Middle frontal gyrus (tissue), 1 donor: ENCODE measurements around the gene TMEM50A.
"Not testable (repeated sequence)": the region's sequence is repeated elsewhere in the genome, so short reads cannot be mapped to it uniquely, and the experiment has no call there.

Source experiments
- DNase-seq: peaks from one replicate; pipeline ENCODE4 v3.0.0-alpha.2; 2015; ENCODE audit warnings: low spot score; ENCODE audit errors: extremely low spot score

The TMEM50A gene

GRCh38 chr1:25336922-25337354 lies 1.2 kb upstream of the TMEM50A start:
- DNase-seq, result not testable (repeated sequence)

GRCh38 chr1:25337483-25338187 lies 499 bp upstream of the TMEM50A start:
- DNase-seq, result not testable (repeated sequence)

- no peak for DNase-seq
Measured at GRCh38 chr1:25338986-25339385, 852 bp downstream of the TMEM50A start.

GRCh38 chr1:25341746-25342145 lies 3.6 kb downstream of the TMEM50A start:
- DNase-seq, result no peak

- no peak for DNase-seq
Measured at GRCh38 chr1:25342846-25343245, 4.7 kb downstream of the TMEM50A start.

GRCh38 chr1:25343872-25344271 lies 5.7 kb downstream of the TMEM50A start:
- DNase-seq, result no peak

GRCh38 chr1:25347556-25347955 lies 9.4 kb downstream of the TMEM50A start:
- no peak for DNase-seq

GRCh38 chr1:25349606-25350005 lies 11.5 kb downstream of the TMEM50A start:
- DNase-seq, result no peak

- no peak for DNase-seq
Measured at GRCh38 chr1:25355841-25356395, 17.8 kb downstream of the TMEM50A start.

- DNase-seq, result no peak
Measured at GRCh38 chr1:25356441-25356840, 18.3 kb downstream of the TMEM50A start.

GRCh38 chr1:25356848-25357247 lies 18.7 kb downstream of the TMEM50A start:
- no peak for DNase-seq

GRCh38 chr1:25360596-25361581 lies 22.8 kb downstream of the TMEM50A start:
- no peak for DNase-seq

GRCh38 chr1:25361901-25362300 lies 23.8 kb downstream of the TMEM50A start:
- no peak for DNase-seq

- not testable (repeated sequence) for DNase-seq
Measured at GRCh38 chr1:25362634-25363559, 24.8 kb downstream of the TMEM50A start.

- DNase-seq, result no peak
Measured at GRCh38 chr1:25369241-25369640, 31.1 kb downstream of the TMEM50A start.

GRCh38 chr1:25369691-25370271 lies 31.6 kb downstream of the TMEM50A start:
- DNase-seq, result not testable (repeated sequence)

GRCh38 chr1:25371757-25372156 lies 33.6 kb downstream of the TMEM50A start:
- not testable (repeated sequence) for DNase-seq

- not testable (repeated sequence) for DNase-seq
Measured at GRCh38 chr1:25378367-25378766, 40.2 kb downstream of the TMEM50A start.

GRCh38 chr1:25382543-25382942 lies 44.4 kb downstream of the TMEM50A start:
- DNase-seq, result not testable (repeated sequence)

GRCh38 chr1:25383090-25383489 lies 45.0 kb downstream of the TMEM50A start:
- not testable (repeated sequence) for DNase-seq
